ENCODE measurements around the gene HMX1. TPM values are rescaled to one million over a fixed set of nuclear protein-coding genes. Genes with fewer than 3 reads are reported as not detected.

The HMX1 gene
- total RNA-seq, 4 donors from 2014 or later, result 0.17 TPM; not detected in 3

GRCh38 chr4:8912506-8912905 lies 40.9 kb upstream of the HMX1 start:
- WGBS, result 77% methylated on average over 4 of the region's 6 CpGs
- Histone ChIP-seq H3K27ac (replicated peaks in 1 of 4) (no peak overlapping the region), H3K36me3 (no peaks in the 10 kb centered on the region), H3K9me3 (no peaks in the 10 kb centered on the region), H3K4me1 (peaks cover 0 to 7% (median 0%) of the 10 kb centered on the region in 4 donors), H3K4me3 (no peak overlapping the region), H3K27me3 (peaks cover 0 to 71% (median 0%) of the 10 kb centered on the region in 4 donors)
- DNase-seq (ENCODE audit: extremely low spot score), result peak; percentile 47
- TF ChIP-seq POLR2AphosphoS5 (IDR thresholded peaks at IDR 0.05), result no peak
- TF ChIP-seq EP300 (IDR thresholded peaks at IDR 0.05), result no peak
- no peak for TF ChIP-seq POLR2A (IDR thresholded peaks at IDR 0.05; ENCODE audit: low read depth)
- TF ChIP-seq CTCF (IDR thresholded peaks at IDR 0.05), result no peak
- intact Hi-C loops (cut with DNase I), result loop anchor here (10.0 kb wide), 1 partner anchor 308 kb away; no protein-coding TSS in a partner anchor

- peaks cover 0 to 71% (median 0%) of the 10 kb centered on the region in 4 donors for H3K27me3 ChIP-seq
- H3K27ac ChIP-seq (replicated peaks in 1 of 4), result no peak overlapping the region
- TF ChIP-seq CTCF (IDR thresholded peaks at IDR 0.05) (no peak), POLR2AphosphoS5 (IDR thresholded peaks at IDR 0.05) (no peak), EP300 (IDR thresholded peaks at IDR 0.05) (no peak), POLR2A (IDR thresholded peaks at IDR 0.05; ENCODE audit: low read depth) (no peak)
- no peak overlapping the region for H3K4me3 ChIP-seq
- H3K4me1 ChIP-seq, result peaks cover 0 to 7% (median 0%) of the 10 kb centered on the region in 4 donors
- H3K36me3 ChIP-seq, result no peaks in the 10 kb centered on the region
- no peaks in the 10 kb centered on the region for H3K9me3 ChIP-seq
- DNase-seq (ENCODE audit: extremely low spot score), result peak; percentile 78
- WGBS, result 72% methylated on average over 5 of the region's 5 CpGs
- intact Hi-C loops (cut with DNase I), result loop anchor here (10.0 kb wide), 1 partner anchor 307 kb away; no protein-coding TSS in a partner anchor
Measured at GRCh38 chr4:8912089-8912455, 40.4 kb upstream of the HMX1 start.

- H3K4me1 ChIP-seq, result peaks cover 0 to 7% (median 0%) of the 10 kb centered on the region in 4 donors
- H3K27ac ChIP-seq (replicated peaks in 1 of 4), result no peak overlapping the region
- no peak for TF ChIP-seq POLR2A (IDR thresholded peaks at IDR 0.05; ENCODE audit: low read depth)
- TF ChIP-seq CTCF (IDR thresholded peaks at IDR 0.05), result no peak
- no peak for TF ChIP-seq EP300 (IDR thresholded peaks at IDR 0.05)
- TF ChIP-seq POLR2AphosphoS5 (IDR thresholded peaks at IDR 0.05), result no peak
- intact Hi-C loops (cut with DNase I), result loop anchor here (10.0 kb wide), 1 partner anchor 307 kb away; no protein-coding TSS in a partner anchor
- DNase-seq (ENCODE audit: extremely low spot score), result peak; percentile 83
- peaks cover 0 to 71% (median 0%) of the 10 kb centered on the region in 4 donors for H3K27me3 ChIP-seq
- no peaks in the 10 kb centered on the region for H3K9me3 ChIP-seq
- no peaks in the 10 kb centered on the region for H3K36me3 ChIP-seq
- no peak overlapping the region for H3K4me3 ChIP-seq
- WGBS, result 72% methylated on average over 29 of the region's 31 CpGs
Measured at GRCh38 chr4:8911316-8912088, 39.9 kb upstream of the HMX1 start.

- WGBS, result 63% methylated on average over 15 of the region's 15 CpGs
- intact Hi-C loops (cut with DNase I), result loop anchor here (10.0 kb wide), 1 partner anchor 306 kb away; no protein-coding TSS in a partner anchor
- peak; percentile 62 for DNase-seq (ENCODE audit: extremely low spot score)
- Histone ChIP-seq H3K4me3 (no peak overlapping the region), H3K9me3 (no peaks in the 10 kb centered on the region), H3K36me3 (no peaks in the 10 kb centered on the region), H3K4me1 (peaks cover 0 to 7% (median 0%) of the 10 kb centered on the region in 4 donors), H3K27ac (replicated peaks in 1 of 4) (no peak overlapping the region), H3K27me3 (peaks cover 0 to 71% (median 0%) of the 10 kb centered on the region in 4 donors)
- TF ChIP-seq CTCF (IDR thresholded peaks at IDR 0.05) (no peak), POLR2AphosphoS5 (IDR thresholded peaks at IDR 0.05) (no peak), POLR2A (IDR thresholded peaks at IDR 0.05; ENCODE audit: low read depth) (no peak), EP300 (IDR thresholded peaks at IDR 0.05) (no peak)
Measured at GRCh38 chr4:8910822-8911315, 39.2 kb upstream of the HMX1 start.
